H1 (cell line): ENCODE measurements around the gene SPTLC3. TPM values are rescaled to one million over a fixed set of nuclear protein-coding genes. Genes with fewer than 3 reads are reported as not detected.

ENCODE experiments used
- CTCF ChIA-PET: fragments of 300-600 bp; sonication (Branson Sonifier 250); formaldehyde crosslinking; loops from one replicate; lab custom pipeline; 2021; ENCODE audit not compliant: partially characterized antibody; lab: Charles Lee
- POLR2A ChIA-PET: fragments of 300-600 bp; sonication (Branson Sonifier 250); formaldehyde crosslinking; loops from one replicate; lab custom pipeline; 2021; ENCODE audit warnings: inconsistent platforms; ENCODE audit not compliant: partially characterized antibody; lab: Charles Lee
- DNase-seq, 2 experiments: peaks; one replicate each; pipeline versions ENCODE4 v3.0.0 to v3.0.0-alpha.2; 2010 to 2022; ENCODE audit warnings: low spot score in 2 of 2, low read depth in 1 of 2, mixed read lengths in 1 of 2
- FAIRE-seq: peaks from 2 replicates; lab custom pipeline; 2011; peaks lifted over from hg19 to GRCh38; lab: Jason Lieb, UNC
- H2AFZ ChIP-seq: 2 replicates; pipeline ENCODE4 v1.8.1; 2012; ENCODE audit warnings: low read length, inconsistent platforms
- H2AK5ac ChIP-seq: 2 replicates; pipeline ENCODE4 v1.6.1; 2013; ENCODE audit warnings: low read depth, low read length
- H2BK120ac ChIP-seq: replicated peaks from 2 replicates; pipeline ENCODE3; 2013; ENCODE audit warnings: low read depth, low read length, inconsistent platforms
- H2BK12ac ChIP-seq: 2 replicates; pipeline ENCODE4 v1.6.1; 2013; ENCODE audit warnings: low read depth, low read length
- H2BK15ac ChIP-seq: 2 replicates; pipeline ENCODE4 v1.6.1; 2013; ENCODE audit warnings: low read length
- H2BK20ac ChIP-seq: 2 replicates; pipeline ENCODE4 v1.6.1; 2013; ENCODE audit warnings: low read length
- H2BK5ac ChIP-seq: 2 replicates; pipeline ENCODE4 v1.6.1; 2013; ENCODE audit warnings: low read depth, low read length
- H3K14ac ChIP-seq: 2 replicates; pipeline ENCODE4 v1.6.1; 2013; ENCODE audit warnings: inconsistent platforms; ENCODE audit not compliant: insufficient read length
- H3K18ac ChIP-seq: 2 replicates; pipeline ENCODE4 v1.6.1; 2013; ENCODE audit warnings: low read length; ENCODE audit errors: extremely low read depth
- H3K23ac ChIP-seq: 2 replicates; pipeline ENCODE4 v1.6.1; 2013; ENCODE audit warnings: inconsistent platforms; ENCODE audit not compliant: insufficient read length
- H3K23me2 ChIP-seq: 2 replicates; pipeline ENCODE4 v1.6.1; 2013; ENCODE audit warnings: low read depth, low read length
- H3K27ac ChIP-seq: 2 replicates; pipeline ENCODE4 v1.6.1; 2011; ENCODE audit warnings: low read depth, low read length, inconsistent platforms
- H3K27me3 ChIP-seq, 4 experiments: replicated peaks in 1 of 4; 1 replicate in 1 of 4; 2 replicates in 3 of 4; pipeline versions ENCODE4 v1.6.1 to v1.8.1; 2011 to 2013; ENCODE audit warnings: low read length in 3 of 4, mild to moderate bottlenecking in 3 of 4, inconsistent platforms in 2 of 4, mixed read lengths in 2 of 4, moderate library complexity in 1 of 4; ENCODE audit not compliant: control insufficient read depth in 3 of 4, insufficient read depth in 3 of 4; ENCODE audit errors: extremely low read depth in 1 of 4
- H3K36me3 ChIP-seq, 4 experiments: 2 replicates each; pipeline versions ENCODE4 v1.6.1 to v1.8.1; 2011 to 2013; ENCODE audit warnings: mild to moderate bottlenecking in 4 of 4, low read length in 3 of 4, moderate library complexity in 2 of 4, control low read depth in 1 of 4, inconsistent platforms in 1 of 4; ENCODE audit not compliant: insufficient read depth in 4 of 4, control insufficient read depth in 2 of 4
- H3K4ac ChIP-seq: replicated peaks from 2 replicates; pipeline ENCODE3; 2013; ENCODE audit warnings: low read length, low read depth, mixed read lengths, inconsistent platforms; ENCODE audit not compliant: insufficient read length
- H3K4me1 ChIP-seq, 4 experiments: replicated peaks in 1 of 4; 1 replicate in 1 of 4; 2 replicates in 3 of 4; pipeline versions ENCODE4 v1.6.1 to v1.8.1; 2011 to 2013; ENCODE audit warnings: low read length in 3 of 4, inconsistent platforms in 2 of 4, mixed read lengths in 1 of 4; ENCODE audit not compliant: insufficient read depth in 4 of 4, control insufficient read depth in 3 of 4
- H3K4me2 ChIP-seq, 2 experiments: 2 replicates each; pipeline versions ENCODE4 v1.6.1 to v1.8.1; 2011 to 2013; ENCODE audit warnings: low read depth in 2 of 2, low read length in 2 of 2, control low read depth in 1 of 2, inconsistent platforms in 1 of 2, mild to moderate bottlenecking in 1 of 2; ENCODE audit not compliant: insufficient read depth in 1 of 2
- H3K4me3 ChIP-seq, 4 experiments: fragments of 200-600, 300-600 bp in 1 of 4; sonication (generic), shearing (Covaris generic), sonication (Bioruptor Twin) in 1 of 4; 2 replicates each; pipeline versions ENCODE4 v1.5.1 to v1.8.1; 2011 to 2016; ENCODE audit warnings: low read length in 4 of 4, low read depth in 3 of 4, control low read depth in 2 of 4, inconsistent platforms in 2 of 4, mild to moderate bottlenecking in 2 of 4, mixed read lengths in 1 of 4, moderate library complexity in 1 of 4; ENCODE audit not compliant: insufficient read depth in 2 of 4; ENCODE audit errors: extremely low read depth in 1 of 4
- H3K56ac ChIP-seq: replicated peaks from 2 replicates; pipeline ENCODE3; 2013; ENCODE audit warnings: low read depth, mild to moderate bottlenecking, mixed read lengths, low read length, inconsistent platforms; ENCODE audit not compliant: insufficient read length
- H3K79me1 ChIP-seq: 2 replicates; pipeline ENCODE4 v1.6.1; 2013; ENCODE audit warnings: low read depth, low read length, control low read depth
- H3K79me2 ChIP-seq, 2 experiments: 2 replicates each; pipeline versions ENCODE4 v1.6.1 to v1.8.1; 2012 to 2013; ENCODE audit warnings: low read length in 2 of 2, mild to moderate bottlenecking in 2 of 2, inconsistent platforms in 1 of 2; ENCODE audit not compliant: insufficient read depth in 2 of 2, control insufficient read depth in 1 of 2
- H3K9ac ChIP-seq, 4 experiments: replicated peaks in 1 of 4; 1 replicate in 1 of 4; 2 replicates in 3 of 4; pipeline versions ENCODE4 v1.6.1 to v1.8.1; 2011 to 2013; ENCODE audit warnings: low read depth in 3 of 4, low read length in 3 of 4, control low read depth in 2 of 4, mild to moderate bottlenecking in 2 of 4, moderate library complexity in 2 of 4, inconsistent platforms in 1 of 4; ENCODE audit errors: extremely low read depth in 1 of 4
- H3K9me3 ChIP-seq, 2 experiments: 2 replicates each; pipeline versions ENCODE4 v1.6.1 to v1.8.1; 2012 to 2013; ENCODE audit warnings: mild to moderate bottlenecking in 2 of 2, moderate library complexity in 2 of 2, control low read depth in 1 of 2, inconsistent platforms in 1 of 2, low read depth in 1 of 2, low read length in 1 of 2, mixed read lengths in 1 of 2; ENCODE audit not compliant: insufficient read depth in 2 of 2
- H4K20me1 ChIP-seq, 2 experiments: replicated peaks in 1 of 2; 2 replicates each; pipeline versions ENCODE3 to v1.8.1; 2011 to 2013; ENCODE audit warnings: inconsistent platforms in 2 of 2, low read length in 2 of 2, mild to moderate bottlenecking in 1 of 2; ENCODE audit not compliant: insufficient read depth in 2 of 2, control insufficient read depth in 1 of 2
- H4K5ac ChIP-seq: 2 replicates; pipeline ENCODE4 v1.6.1; 2013; ENCODE audit warnings: low read length, low read depth, mixed read lengths, inconsistent platforms; ENCODE audit not compliant: insufficient read length
- H4K8ac ChIP-seq: 2 replicates; pipeline ENCODE4 v1.8.0; 2013; ENCODE audit warnings: mild to moderate bottlenecking, moderate library complexity, low read length, inconsistent platforms; ENCODE audit not compliant: insufficient read depth; ENCODE audit errors: extremely low read depth
- H4K91ac ChIP-seq: replicated peaks from 2 replicates; pipeline ENCODE3; 2013; ENCODE audit warnings: low read length, mixed read lengths, inconsistent platforms; ENCODE audit not compliant: insufficient read length
- BCL11A ChIP-seq, 2 experiments: IDR thresholded peaks; one replicate each; pipeline ENCODE4 v1.6.1; 2011; ENCODE audit warnings: low read depth in 2 of 2, low read length in 2 of 2, mild to moderate bottlenecking in 2 of 2
- BRCA1 ChIP-seq: IDR thresholded peaks from 2 replicates; pipeline ENCODE4 v1.6.1; 2012; ENCODE audit warnings: low read depth, low read length, improper control_type of control experiment
- HDAC2 ChIP-seq, 2 experiments: fragments of 300-600 bp in 1 of 2; sonication (generic) in 1 of 2; IDR thresholded peaks; 2 replicates each; pipeline ENCODE4 v1.6.1; 2011 to 2012; ENCODE audit warnings: low read depth in 2 of 2, low read length in 2 of 2, mild to moderate bottlenecking in 2 of 2, moderate library complexity in 2 of 2, borderline replicate concordance in 1 of 2, inconsistent platforms in 1 of 2
- JUN ChIP-seq: IDR thresholded peaks from 2 replicates; pipeline ENCODE4 v1.6.1; 2011; ENCODE audit warnings: low read depth, mild to moderate bottlenecking, improper control_type of control experiment, low read length
- RXRA ChIP-seq: IDR thresholded peaks from 2 replicates; pipeline ENCODE4 v1.6.1; 2011; ENCODE audit warnings: low read depth, mild to moderate bottlenecking, low read length, moderate library complexity; ENCODE audit not compliant: insufficient read depth
- SP4 ChIP-seq: IDR thresholded peaks from 2 replicates; pipeline ENCODE4 v1.6.1; 2012; ENCODE audit warnings: low read length, inconsistent platforms
- SUZ12 ChIP-seq: fragments of 200-600 bp; sonication (generic); IDR thresholded peaks from 2 replicates; pipeline ENCODE4 v1.6.1; 2012; ENCODE audit warnings: mild to moderate bottlenecking, inconsistent platforms, low read length, moderate library complexity, mixed read lengths
- TAF7 ChIP-seq: optimal IDR thresholded peaks from 2 replicates; pipeline ENCODE3; 2011; ENCODE audit warnings: low read depth, mild to moderate bottlenecking, inconsistent platforms, low read length, moderate library complexity, borderline replicate concordance
- WGBS, 2 experiments: shearing (Covaris generic) in 1 of 2; methylation state at CpG; one replicate each; pipeline versions ENCODE4 v1.1.6 to v1.1.7; 2013 to 2015; ENCODE audit warnings: low lambda C conversion rate in 2 of 2, mixed read lengths in 2 of 2, inconsistent platforms in 1 of 2, low coverage in 1 of 2, missing lambda C conversion rate in 1 of 2; ENCODE audit not compliant: insufficient replicate concordance in 2 of 2, insufficient coverage in 1 of 2, insufficient read length in 1 of 2; ENCODE audit errors: extremely low coverage in 1 of 2, missing lambda C conversion rate in 1 of 2; 5-methylcytosine and 5-hydroxymethylcytosine counted together
- polyA plus RNA-seq, 7 experiments: library from polyadenylated mRNA; depleted of rRNA in 3 of 7; stranded (reverse) in 5 of 7; unstranded in 2 of 7; fragments of >200 nt in 5 of 7; fragments of 200-250 nt in 2 of 7; gene quantifications; 1 replicate in 5 of 7; 2 replicates in 1 of 7; 4 replicates in 1 of 7; pipeline versions ENCODE4 v1.2.1 to v1.2.3, GENCODE V29; 2011 to 2013; ENCODE audit warnings: missing spikeins in 2 of 7, mixed read lengths in 2 of 7
- total RNA-seq: library from RNA; stranded (reverse); fragmentation: NEBNext Ultra II Directional; extraction: Animal tissue kit (Norgen Biotek cat#: 25700); gene quantifications from 2 replicates; pipeline ENCODE4 v1.2.1, GENCODE V29; 2021
- TF ChIP-seq, protein P1 (sequence below): IDR thresholded peaks from 2 replicates; pipeline ENCODE4 v1.6.1; 2011; ENCODE audit warnings: low read length, improper control_type of control experiment
- TF ChIP-seq, protein P2 (sequence below), 3 experiments: IDR thresholded peaks; 1 replicate in 2 of 3; 2 replicates in 1 of 3; pipeline versions ENCODE4 v1.5.1 to v1.6.1; 2011; ENCODE audit warnings: low read length in 3 of 3, mild to moderate bottlenecking in 3 of 3, inconsistent platforms in 2 of 3, low read depth in 1 of 3, moderate library complexity in 1 of 3; ENCODE audit not compliant: insufficient read depth in 1 of 3; ENCODE audit errors: control extremely low read depth in 1 of 3

Gene SPTLC3
- total and polyA plus RNA-seq, 2 of the 8 experiments (the other 6 are each of a cell fraction or from before 2014, with no cell fraction given) = 0.23 to 0.82 TPM

DNA sequence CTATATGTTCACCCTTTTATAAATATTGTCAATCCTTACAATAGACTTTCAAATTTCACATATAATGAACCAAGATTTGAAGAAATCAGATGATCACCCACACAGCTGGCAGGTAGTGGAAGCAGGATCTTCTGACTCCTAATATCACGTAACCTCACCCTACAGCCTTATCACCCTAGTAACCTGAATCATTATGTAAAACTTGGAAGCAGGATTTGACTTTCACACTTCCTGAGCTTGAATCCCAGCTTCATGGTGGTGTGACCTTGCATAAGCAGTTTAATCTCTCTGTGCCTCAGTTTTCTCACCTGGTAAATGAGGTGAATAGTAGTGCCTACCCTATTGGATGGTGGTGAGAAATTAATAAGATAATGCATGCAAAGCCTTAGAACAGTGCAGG lies 16.4 kb downstream of the SPTLC3 start:
- TF ChIP-seq JUN (no peak), RXRA (no peak), TAF7 (no peak), BRCA1 (no peak), SUZ12 (no peak), SP4 (no peak), HDAC2 (IDR thresholded peaks at IDR 0.05; ENCODE audit: borderline replicate concordance in 1 of 2, low read depth in 2 of 2, low read length in 2 of 2) (no peak), BCL11A (IDR thresholded peaks at IDR 0.05; ENCODE audit: low read depth in 2 of 2, low read length in 2 of 2) (no peak)
- TF ChIP-seq, protein P1, sequence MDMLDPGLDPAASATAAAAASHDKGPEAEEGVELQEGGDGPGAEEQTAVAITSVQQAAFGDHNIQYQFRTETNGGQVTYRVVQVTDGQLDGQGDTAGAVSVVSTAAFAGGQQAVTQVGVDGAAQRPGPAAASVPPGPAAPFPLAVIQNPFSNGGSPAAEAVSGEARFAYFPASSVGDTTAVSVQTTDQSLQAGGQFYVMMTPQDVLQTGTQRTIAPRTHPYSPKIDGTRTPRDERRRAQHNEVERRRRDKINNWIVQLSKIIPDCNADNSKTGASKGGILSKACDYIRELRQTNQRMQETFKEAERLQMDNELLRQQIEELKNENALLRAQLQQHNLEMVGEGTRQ = no peak
- TF ChIP-seq, protein P2, sequence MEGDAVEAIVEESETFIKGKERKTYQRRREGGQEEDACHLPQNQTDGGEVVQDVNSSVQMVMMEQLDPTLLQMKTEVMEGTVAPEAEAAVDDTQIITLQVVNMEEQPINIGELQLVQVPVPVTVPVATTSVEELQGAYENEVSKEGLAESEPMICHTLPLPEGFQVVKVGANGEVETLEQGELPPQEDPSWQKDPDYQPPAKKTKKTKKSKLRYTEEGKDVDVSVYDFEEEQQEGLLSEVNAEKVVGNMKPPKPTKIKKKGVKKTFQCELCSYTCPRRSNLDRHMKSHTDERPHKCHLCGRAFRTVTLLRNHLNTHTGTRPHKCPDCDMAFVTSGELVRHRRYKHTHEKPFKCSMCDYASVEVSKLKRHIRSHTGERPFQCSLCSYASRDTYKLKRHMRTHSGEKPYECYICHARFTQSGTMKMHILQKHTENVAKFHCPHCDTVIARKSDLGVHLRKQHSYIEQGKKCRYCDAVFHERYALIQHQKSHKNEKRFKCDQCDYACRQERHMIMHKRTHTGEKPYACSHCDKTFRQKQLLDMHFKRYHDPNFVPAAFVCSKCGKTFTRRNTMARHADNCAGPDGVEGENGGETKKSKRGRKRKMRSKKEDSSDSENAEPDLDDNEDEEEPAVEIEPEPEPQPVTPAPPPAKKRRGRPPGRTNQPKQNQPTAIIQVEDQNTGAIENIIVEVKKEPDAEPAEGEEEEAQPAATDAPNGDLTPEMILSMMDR (IDR thresholded peaks at IDR 0.05; ENCODE audit: control extremely low read depth in 1 of 3, insufficient read depth in 1 of 3, low read depth in 1 of 3, low read length in 3 of 3) = no peak
- no peak overlapping the region for H2AFZ ChIP-seq
- no peak overlapping the region for H2BK12ac ChIP-seq
- no peak overlapping the region for H2BK15ac ChIP-seq
- H3K9ac ChIP-seq = no peak overlapping the region
- H4K91ac ChIP-seq = no peak overlapping the region
- no peak overlapping the region for H4K8ac ChIP-seq
- WGBS, 2 experiments = 100% methylated on average over 1 of the region's 1 CpG; no CpG with 5 or more reads in 1 of the 2 experiments
- H3K56ac ChIP-seq = no peak overlapping the region
- H3K4me1 ChIP-seq = peaks cover 0 to 3% (median under 1%) of the 10 kb centered on the region in 4 experiments; a peak in 2 of 7 replicates
- FAIRE-seq (no peak), DNase-seq (no peak)
- CTCF ChIA-PET = interaction anchor here (0.6 to 2.0 kb wide), 2 partner anchors 12 to 728 kb away, joined by 3 to 6 read pairs; no protein-coding TSS in a partner anchor
- H2BK20ac ChIP-seq = no peak overlapping the region
- no peaks in the 10 kb centered on the region for H3K27me3 ChIP-seq
- no peaks in the 10 kb centered on the region for H3K79me2 ChIP-seq
- no peak overlapping the region for H3K4me3 ChIP-seq
- no peak overlapping the region for H2AK5ac ChIP-seq
- H3K4ac ChIP-seq = no peak overlapping the region
- no peak overlapping the region for H3K18ac ChIP-seq
- H3K23me2 ChIP-seq = no peaks in the 10 kb centered on the region; the same call in 1 of the 2 replicates
- H3K79me1 ChIP-seq = no peaks in the 10 kb centered on the region
- no peaks in the 10 kb centered on the region for H4K20me1 ChIP-seq
- no peak overlapping the region for H2BK120ac ChIP-seq
- H3K36me3 ChIP-seq = no peaks in the 10 kb centered on the region
- no peak overlapping the region for H4K5ac ChIP-seq
- H3K14ac ChIP-seq = no peak overlapping the region
- no peak overlapping the region for H2BK5ac ChIP-seq
- H3K27ac ChIP-seq = no peak overlapping the region
- POLR2A ChIA-PET = no interaction called here
- H3K23ac ChIP-seq = no peak overlapping the region
- no peaks in the 10 kb centered on the region for H3K9me3 ChIP-seq
- H3K4me2 ChIP-seq = no peak overlapping the region
